Measurements from ENCODE around the gene TLL2.

TLL2 gene

DNA sequence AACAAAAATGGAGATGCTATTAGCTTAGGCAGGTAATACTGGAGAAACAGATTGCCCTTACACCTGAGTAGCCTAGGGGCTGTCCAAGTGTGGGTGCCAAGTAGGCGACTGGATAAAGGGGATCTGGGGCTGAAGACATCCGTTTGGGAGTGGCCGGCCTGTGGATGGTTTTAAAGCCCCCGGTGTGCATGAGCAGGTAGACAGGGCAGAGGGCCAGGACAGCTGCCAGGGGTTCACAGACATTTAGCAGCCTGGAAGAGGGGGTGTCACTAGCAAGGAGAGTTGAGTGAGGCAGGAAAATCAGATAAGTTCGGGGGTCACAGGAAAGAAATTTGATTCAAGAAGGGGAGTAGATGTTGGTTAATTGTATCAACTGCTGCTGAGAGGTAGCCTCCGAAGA lies 153.4 kb downstream of the TLL2 start:
- DNase-seq (ENCODE audit: low read depth in 3 of 3), result no peak

DNA sequence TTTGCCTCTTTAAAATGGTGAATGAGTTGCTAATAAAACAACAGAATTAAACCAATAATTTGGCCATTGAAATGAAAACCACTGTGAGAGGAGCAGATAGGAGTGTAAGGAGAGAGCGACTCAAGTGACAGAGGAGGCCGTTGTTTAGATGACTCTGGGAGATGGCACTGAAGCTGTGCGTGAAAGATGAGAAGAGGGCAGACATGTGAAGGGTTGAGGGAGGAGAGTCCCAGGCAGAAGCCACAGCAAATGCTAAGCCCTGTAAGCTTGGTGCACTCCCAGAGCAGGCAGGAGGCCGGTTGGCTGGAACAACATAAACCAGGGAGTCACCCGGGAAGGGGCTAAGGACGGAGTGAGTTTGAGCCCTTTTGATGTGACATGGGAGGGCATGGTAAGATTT lies 154.1 kb downstream of the TLL2 start:
- DNase-seq (ENCODE audit: low read depth in 3 of 3), result no peak

DNA sequence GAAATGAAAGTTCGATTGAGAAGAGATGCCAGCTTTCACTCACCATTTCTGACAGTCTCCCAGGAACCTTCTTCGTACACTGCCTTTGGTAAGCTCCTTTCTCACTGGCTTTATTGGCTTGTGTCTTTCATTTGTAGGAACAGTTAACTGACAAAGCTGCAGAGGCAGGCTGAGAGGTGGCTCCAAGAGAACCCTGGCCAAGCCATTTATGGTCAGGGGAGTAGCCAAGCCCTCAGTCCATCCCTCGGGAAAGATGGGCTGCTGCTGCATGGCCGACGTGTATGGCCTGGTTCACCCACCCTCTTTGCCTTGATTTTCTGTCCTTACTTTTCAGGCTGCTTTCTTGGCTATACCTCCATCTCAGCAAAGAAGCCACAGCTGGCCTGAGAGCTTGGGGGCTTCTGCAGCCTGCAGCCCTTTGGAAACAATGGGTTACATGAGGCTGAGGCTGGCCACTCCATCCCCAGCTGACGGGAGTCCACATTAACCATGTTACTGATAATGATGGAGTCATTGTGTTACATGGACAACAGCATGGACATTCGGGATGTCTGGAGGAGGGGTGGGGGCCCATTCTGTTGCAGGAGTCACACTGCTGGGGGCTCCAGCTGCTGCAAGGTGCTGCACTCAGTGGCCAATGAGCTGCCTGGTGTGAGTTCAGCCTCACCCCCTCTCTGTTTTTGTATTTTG lies 154.7 kb downstream of the TLL2 start, which contains the start of gene OPALIN:
OPALIN (minus strand) TSS at position 152 of the 690 bp plus-strand sequence; CDS start at position 46, 106 bp downstream.
- DNase-seq (ENCODE audit: low read depth in 3 of 3), result no peak

- DNase-seq (ENCODE audit: low read depth in 3 of 3), result no peak
Measured at GRCh38 chr10:96357038-96357620, 156.6 kb downstream of the TLL2 start.

DNA sequence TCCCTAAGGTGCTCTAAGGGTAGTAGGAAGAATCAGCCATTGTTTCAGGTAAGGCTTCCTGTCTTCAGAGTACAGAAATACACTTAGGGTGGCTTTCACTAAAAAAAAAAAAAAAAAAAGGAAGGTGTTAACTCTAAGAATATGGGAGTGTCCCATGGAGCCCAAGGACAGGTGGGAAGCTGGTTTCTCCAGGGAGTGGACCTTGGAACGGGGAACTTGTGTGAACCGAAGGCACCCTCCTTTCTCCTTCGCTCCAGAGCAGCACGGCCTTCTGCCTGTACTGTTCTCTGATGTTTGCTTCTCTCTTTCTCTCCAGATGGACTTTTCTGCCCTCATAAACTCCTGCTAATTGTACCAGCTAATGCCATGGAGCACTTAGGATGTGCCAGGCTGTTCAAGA lies 161.1 kb downstream of the TLL2 start:
- no peak for DNase-seq (ENCODE audit: low read depth in 3 of 3)

DNA sequence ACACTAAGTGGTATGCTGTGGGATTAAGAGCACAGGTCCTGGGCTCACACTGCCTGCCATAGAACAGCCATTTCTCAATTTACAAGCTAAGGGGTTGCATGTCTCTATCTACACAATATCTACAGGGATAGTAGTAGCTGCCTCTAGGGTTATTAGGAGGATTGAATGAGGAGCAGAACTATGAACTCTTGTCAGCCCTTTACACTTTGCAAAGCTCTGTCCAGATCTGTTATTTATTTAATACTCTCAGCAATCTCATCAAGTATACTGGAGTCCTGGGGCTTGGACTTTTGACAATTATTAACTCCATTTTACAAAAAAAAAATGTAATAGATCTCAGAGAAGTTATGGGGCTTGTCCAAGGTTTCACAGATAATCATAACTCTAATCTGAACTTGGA lies 161.7 kb downstream of the TLL2 start:
- DNase-seq (ENCODE audit: low read depth in 3 of 3), result no peak

DNA sequence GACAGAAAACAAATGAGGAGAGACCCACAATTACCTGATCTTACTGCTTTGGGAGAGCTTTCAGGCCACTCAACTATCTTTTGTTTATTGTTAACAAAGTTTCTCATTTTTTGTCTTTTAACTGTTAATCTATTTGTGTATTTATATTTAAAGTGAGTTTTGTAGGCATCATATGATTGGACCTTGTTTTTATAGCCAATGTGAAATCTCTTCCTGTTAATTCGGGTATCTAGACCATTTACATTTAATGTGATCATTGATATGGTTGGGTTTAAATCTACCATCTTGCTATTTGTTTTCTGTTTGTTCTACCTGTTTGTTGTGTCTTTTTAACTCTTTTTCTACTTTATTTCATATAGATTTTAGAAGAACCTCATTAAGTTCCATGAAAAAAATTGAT lies 167.4 kb downstream of the TLL2 start:
- DNase-seq (ENCODE audit: low read depth in 3 of 3), result no peak

- no peak for DNase-seq (ENCODE audit: low read depth in 3 of 3)
Measured at GRCh38 chr10:96345222-96345621, 168.5 kb downstream of the TLL2 start.

DNA sequence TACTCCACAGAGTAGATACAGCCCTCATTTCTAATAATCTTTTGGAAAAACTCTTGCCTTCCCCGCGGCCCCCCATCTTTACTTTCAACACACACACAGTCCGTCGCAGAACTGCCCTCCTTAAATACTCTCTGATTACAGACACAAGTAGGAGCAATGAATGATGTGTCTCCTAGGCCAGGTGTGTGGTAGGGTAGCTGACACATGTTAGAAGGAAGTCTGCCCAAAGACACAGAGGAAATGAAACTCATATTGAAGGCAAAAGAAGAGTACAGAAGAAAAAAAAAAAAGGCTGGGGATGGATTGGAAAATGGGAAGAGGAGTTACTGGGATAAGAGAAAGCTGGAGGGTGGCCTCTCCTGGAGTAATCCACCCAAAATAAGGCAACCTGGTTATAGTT lies 169.5 kb downstream of the TLL2 start:
- no peak for DNase-seq (ENCODE audit: low read depth in 3 of 3)

GRCh38 chr10:96342402-96342801 lies 171.3 kb downstream of the TLL2 start:
- no peak for DNase-seq (ENCODE audit: low read depth in 3 of 3)

GRCh38 chr10:96341219-96342182 lies 172.2 kb downstream of the TLL2 start:
- DNase-seq (ENCODE audit: low read depth in 3 of 3), result no peak

- DNase-seq (ENCODE audit: low read depth in 3 of 3), result peak; percentile 12 to 52 (median 29)
Measured at GRCh38 chr10:96339956-96340904, 173.5 kb downstream of the TLL2 start.

DNA sequence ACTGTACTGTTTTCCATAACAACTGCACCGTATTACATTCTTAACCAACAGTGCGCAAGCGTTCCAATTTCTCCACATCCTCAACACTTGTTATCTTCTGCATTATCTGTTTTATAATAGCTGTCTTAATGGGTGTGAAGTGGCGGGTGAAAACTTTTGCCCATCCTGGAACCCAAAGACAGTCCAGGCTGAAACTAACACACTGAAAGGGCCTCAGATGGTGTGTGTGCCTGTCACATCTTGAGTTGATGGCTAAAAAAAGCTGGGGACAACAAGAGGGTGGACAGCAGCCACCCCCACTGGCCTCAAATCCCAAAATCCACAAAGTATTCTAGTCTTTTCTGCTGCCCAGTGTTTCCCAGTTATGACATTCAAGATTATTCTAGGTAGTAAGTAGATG lies 174.3 kb downstream of the TLL2 start:
- no peak for DNase-seq (ENCODE audit: low read depth in 3 of 3)

GRCh38 chr10:96338279-96338925 lies 175.3 kb downstream of the TLL2 start:
- no peak for DNase-seq (ENCODE audit: low read depth in 3 of 3)

DNA sequence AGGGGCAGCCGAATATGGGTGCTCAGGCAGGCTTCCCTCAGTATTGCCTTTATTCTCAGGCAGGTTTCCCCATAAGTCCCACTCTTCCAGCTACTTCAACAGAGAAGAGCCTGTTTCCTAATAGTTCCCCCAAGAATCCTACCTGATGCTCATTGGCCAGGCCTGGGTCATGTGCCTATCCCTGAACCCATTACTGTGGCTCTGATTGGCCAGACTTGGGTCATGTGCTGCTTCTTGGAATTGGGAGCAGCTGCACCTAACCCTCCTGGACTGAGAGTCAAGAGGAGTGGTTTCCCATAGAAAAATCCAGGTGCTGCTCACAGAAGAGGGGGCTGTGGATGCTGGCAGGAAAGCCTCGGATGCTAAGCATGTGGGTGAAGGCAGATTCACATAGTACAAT lies 176.6 kb downstream of the TLL2 start:
- DNase-seq (ENCODE audit: low read depth in 3 of 3), result no peak

- no peak for DNase-seq (ENCODE audit: low read depth in 3 of 3)
Measured at GRCh38 chr10:96334616-96335526, 178.9 kb downstream of the TLL2 start.

DNA sequence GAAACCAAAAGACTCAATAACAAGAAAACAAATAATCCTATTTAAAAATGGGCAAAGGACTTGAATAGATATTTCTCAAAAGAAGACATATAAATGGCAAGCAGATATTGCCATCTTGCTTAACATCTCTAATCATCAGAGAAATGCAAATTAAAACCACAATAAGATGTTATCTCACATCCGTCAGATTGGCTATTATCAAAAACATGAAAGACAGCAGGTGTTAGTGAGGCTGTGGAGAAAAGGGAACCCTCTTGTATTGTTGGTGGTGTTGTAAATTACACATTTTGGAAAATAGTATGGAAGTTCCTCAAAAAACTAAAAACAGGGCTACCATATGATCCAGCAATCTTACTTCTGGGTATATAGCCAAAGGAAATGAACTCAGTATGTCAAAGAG lies 180.6 kb downstream of the TLL2 start:
- no peak for DNase-seq (ENCODE audit: low read depth in 3 of 3)

- no peak for DNase-seq (ENCODE audit: low read depth in 3 of 3)
Measured at GRCh38 chr10:96327462-96327861, 186.3 kb downstream of the TLL2 start.

DNA sequence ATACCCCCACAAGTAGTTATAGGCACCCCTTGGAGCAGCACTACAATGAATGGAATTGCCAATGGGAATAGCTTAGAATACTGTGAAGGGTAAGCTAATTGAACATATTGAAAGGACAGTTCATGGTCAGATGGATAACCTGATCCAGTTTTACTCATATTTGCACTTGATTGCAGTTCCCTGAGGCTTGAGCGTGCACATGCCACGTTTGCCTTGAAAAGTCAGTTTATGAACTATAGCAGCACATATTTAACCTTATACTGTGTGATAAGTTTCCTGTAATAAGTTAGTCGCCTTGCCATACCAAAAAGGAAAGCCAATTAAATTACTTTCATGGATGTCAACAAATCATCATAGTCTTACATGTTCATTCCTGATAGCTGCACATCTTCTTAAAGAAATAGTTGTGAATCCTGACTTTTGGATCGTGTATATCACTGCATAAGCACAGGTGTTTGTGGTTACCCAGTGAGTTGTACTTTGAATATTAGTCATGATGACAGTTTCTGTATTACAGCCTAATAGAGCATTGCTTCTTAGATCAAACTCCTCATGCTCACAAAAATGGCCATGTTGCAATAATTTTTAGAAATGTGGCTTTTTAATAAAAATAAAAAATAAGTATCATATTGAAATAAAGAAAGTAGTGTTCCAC lies 187.9 kb downstream of the TLL2 start:
- DNase-seq (ENCODE audit: low read depth in 3 of 3), result no peak

Data from stimulated activated CD4-positive, alpha-beta T cell treated with anti-CD3 and anti-CD28 coated beads, TNF-alpha, amount 100 ng/mL, for 24 hours (primary cell).